ENCODE results near the gene EFNB1. TPM values are rescaled to one million over a fixed set of nuclear protein-coding genes. Genes with fewer than 3 reads are reported as not detected.

Gene EFNB1
- total and polyA plus RNA-seq, 2 of the 4 experiments (the other 2 are of a cell fraction) = 17.9 to 26.8 TPM

DNA sequence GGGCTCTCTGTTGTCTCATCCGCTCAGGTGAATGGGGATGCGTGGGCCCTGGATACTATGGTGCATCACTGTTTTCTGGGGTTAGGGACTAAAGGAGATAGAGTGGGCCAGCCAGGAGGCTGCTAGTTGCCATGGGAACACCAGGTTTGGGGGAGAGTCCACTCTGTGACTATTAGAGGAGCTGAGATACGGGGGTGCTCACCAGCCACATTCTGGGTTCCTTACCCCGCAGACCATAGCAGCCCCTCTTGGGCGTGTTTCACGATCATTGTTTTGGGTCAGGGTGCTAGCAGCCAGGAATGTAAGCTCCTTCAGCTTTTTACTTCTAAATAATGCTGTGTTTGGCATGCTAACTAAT is 4.6 kb downstream of the EFNB1 start:
- ChIA-PET CTCF (no interaction called here), POLR2A (ENCODE audit: unreplicated experiment) (no interaction called here)
- no peak for ATAC-seq (ENCODE audit: low read depth)
- Histone ChIP-seq H3K4me1 (ENCODE audit: control insufficient read depth, insufficient read depth, low read length) (peaks cover 3% of the 10 kb centered on the region; the same call in 1 of the 2 replicates), H3K9me3 (ENCODE audit: control insufficient read depth, insufficient read depth, low read length) (no peaks in the 10 kb centered on the region), H3K14ac (replicated peaks; ENCODE audit: low read depth, low read length) (no peak overlapping the region), H3K79me1 (ENCODE audit: low read depth in 1 of 2, low read length in 2 of 2) (peaks cover 2 to 37% of the 10 kb centered on the region in 2 experiments; a peak in 3 of 4 replicates), H3K9me1 (ENCODE audit: insufficient read depth, low read length) (peaks cover 5% of the 10 kb centered on the region; the same call in 1 of the 2 replicates), H3K27me3 (ENCODE audit: control insufficient read depth, insufficient read depth, low read length) (no peaks in the 10 kb centered on the region; the same call in 1 of the 2 replicates), H4K91ac (ENCODE audit: insufficient read depth, low read depth, low read length) (no peak overlapping the region), H3K4me2 (ENCODE audit: low read depth, low read length) (no peak overlapping the region), H2AK9ac (replicated peaks; ENCODE audit: low read depth, low read length, poor library complexity) (no peak overlapping the region), H3K27ac (ENCODE audit: insufficient read depth, low read length) (no peak overlapping the region), H2AK5ac (ENCODE audit: low read depth, low read length) (no peak overlapping the region), H2AFZ (replicated peaks; ENCODE audit: low read length, poor library complexity) (no peak overlapping the region), H3K56ac (ENCODE audit: extremely low read depth, insufficient read depth, low read length) (no peak overlapping the region), H3K4me3 (ENCODE audit: insufficient read depth, low read depth, low read length) (no peak overlapping the region), H2BK5ac (ENCODE audit: low read depth, low read length, poor library complexity, severe bottlenecking) (no peak overlapping the region), H3K36me3 (ENCODE audit: control insufficient read depth, insufficient read depth, low read length) (no peaks in the 10 kb centered on the region), H4K20me1 (ENCODE audit: insufficient read depth, low read length) (peaks cover 34% of the 10 kb centered on the region), H4K8ac (ENCODE audit: low read depth in 2 of 2, low read length in 2 of 2) (no peak overlapping the region), H3K18ac (ENCODE audit: low read depth, low read length) (no peak overlapping the region), H3K23ac (ENCODE audit: low read depth, low read length) (no peak overlapping the region), H2BK20ac (ENCODE audit: low read depth, low read length) (no peak overlapping the region), H3K4ac (ENCODE audit: low read depth, low read length) (no peak overlapping the region), H2BK120ac (ENCODE audit: low read depth, low read length) (no peak overlapping the region), H2BK15ac (ENCODE audit: low read depth, low read length) (no peak overlapping the region), H3K9ac (ENCODE audit: low read depth, low read length) (no peak overlapping the region), H4K5ac (ENCODE audit: low read depth, low read length) (no peak overlapping the region)
- in situ Hi-C loops (cut with MboI; ENCODE audit: low sequenced_read_pairs) (loop anchor here (25.0 kb wide), 1 partner anchor 204 kb away; no protein-coding TSS in a partner anchor), dilution Hi-C loops (cut with HindIII; ENCODE audit: low sequenced_read_pairs, unreplicated experiment) (no loop called here), intact Hi-C loops (cut with micrococcal nuclease) (loop anchor here (10.0 kb wide), 1 partner anchor 101 kb away; no protein-coding TSS in a partner anchor)
- WGBS, 2 experiments (ENCODE audit: extremely low coverage in 2 of 2, insufficient read length in 1 of 2) = no CpG with 5 or more reads among the region's 6 CpGs
- no peak for DNase-seq
- TF ChIP-seq MAZ (IDR thresholded peaks at IDR 0.05; ENCODE audit: borderline replicate concordance, low read depth, low read length) = no peak
- no peak for TF ChIP-seq RCOR1 (IDR thresholded peaks at IDR 0.05; ENCODE audit: insufficient replicate concordance, low read length)
- TF ChIP-seq POLR2A (IDR thresholded peaks at IDR 0.05; ENCODE audit: low read depth, low read length) = no peak
- no peak for TF ChIP-seq BHLHE40 (IDR thresholded peaks at IDR 0.05; ENCODE audit: low read depth, low read length)
- TF ChIP-seq, protein P1, sequence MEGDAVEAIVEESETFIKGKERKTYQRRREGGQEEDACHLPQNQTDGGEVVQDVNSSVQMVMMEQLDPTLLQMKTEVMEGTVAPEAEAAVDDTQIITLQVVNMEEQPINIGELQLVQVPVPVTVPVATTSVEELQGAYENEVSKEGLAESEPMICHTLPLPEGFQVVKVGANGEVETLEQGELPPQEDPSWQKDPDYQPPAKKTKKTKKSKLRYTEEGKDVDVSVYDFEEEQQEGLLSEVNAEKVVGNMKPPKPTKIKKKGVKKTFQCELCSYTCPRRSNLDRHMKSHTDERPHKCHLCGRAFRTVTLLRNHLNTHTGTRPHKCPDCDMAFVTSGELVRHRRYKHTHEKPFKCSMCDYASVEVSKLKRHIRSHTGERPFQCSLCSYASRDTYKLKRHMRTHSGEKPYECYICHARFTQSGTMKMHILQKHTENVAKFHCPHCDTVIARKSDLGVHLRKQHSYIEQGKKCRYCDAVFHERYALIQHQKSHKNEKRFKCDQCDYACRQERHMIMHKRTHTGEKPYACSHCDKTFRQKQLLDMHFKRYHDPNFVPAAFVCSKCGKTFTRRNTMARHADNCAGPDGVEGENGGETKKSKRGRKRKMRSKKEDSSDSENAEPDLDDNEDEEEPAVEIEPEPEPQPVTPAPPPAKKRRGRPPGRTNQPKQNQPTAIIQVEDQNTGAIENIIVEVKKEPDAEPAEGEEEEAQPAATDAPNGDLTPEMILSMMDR (conservative IDR thresholded peaks at IDR 0.05; ENCODE audit: low read depth, low read length) = no peak
- no peak for TF ChIP-seq MAFK (IDR thresholded peaks at IDR 0.05; ENCODE audit: low read depth, low read length)
- TF ChIP-seq, protein P2, sequence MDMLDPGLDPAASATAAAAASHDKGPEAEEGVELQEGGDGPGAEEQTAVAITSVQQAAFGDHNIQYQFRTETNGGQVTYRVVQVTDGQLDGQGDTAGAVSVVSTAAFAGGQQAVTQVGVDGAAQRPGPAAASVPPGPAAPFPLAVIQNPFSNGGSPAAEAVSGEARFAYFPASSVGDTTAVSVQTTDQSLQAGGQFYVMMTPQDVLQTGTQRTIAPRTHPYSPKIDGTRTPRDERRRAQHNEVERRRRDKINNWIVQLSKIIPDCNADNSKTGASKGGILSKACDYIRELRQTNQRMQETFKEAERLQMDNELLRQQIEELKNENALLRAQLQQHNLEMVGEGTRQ (IDR thresholded peaks at IDR 0.05; ENCODE audit: low read depth, low read length) = no peak
- no peak for TF ChIP-seq RFX5 (IDR thresholded peaks at IDR 0.05; ENCODE audit: low read depth, low read length)
- TF ChIP-seq SMC3 (IDR thresholded peaks at IDR 0.05; ENCODE audit: low read depth, low read length) = no peak
- TF ChIP-seq, protein P3, sequence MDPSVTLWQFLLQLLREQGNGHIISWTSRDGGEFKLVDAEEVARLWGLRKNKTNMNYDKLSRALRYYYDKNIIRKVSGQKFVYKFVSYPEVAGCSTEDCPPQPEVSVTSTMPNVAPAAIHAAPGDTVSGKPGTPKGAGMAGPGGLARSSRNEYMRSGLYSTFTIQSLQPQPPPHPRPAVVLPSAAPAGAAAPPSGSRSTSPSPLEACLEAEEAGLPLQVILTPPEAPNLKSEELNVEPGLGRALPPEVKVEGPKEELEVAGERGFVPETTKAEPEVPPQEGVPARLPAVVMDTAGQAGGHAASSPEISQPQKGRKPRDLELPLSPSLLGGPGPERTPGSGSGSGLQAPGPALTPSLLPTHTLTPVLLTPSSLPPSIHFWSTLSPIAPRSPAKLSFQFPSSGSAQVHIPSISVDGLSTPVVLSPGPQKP (IDR thresholded peaks at IDR 0.05; ENCODE audit: borderline replicate concordance, low read depth, low read length) = no peak
- TF ChIP-seq MXI1 (IDR thresholded peaks at IDR 0.05; ENCODE audit: borderline replicate concordance, low read depth, low read length) = no peak
- no peak for TF ChIP-seq RAD21 (IDR thresholded peaks at IDR 0.05; ENCODE audit: low read length)
- BruUV-seq (replicated peaks) = no TSS peak
